HepG2 (cell line): ENCODE measurements around the gene IFNLR1. TPM values are rescaled to one million over a fixed set of nuclear protein-coding genes. Genes with fewer than 3 reads are reported as not detected.

Source experiments
- ATAC-seq: fragments of 200-7000 bp; cut with Tn5 transposase; 3 replicates; pipeline ENCODE4 v1.9.1; 2020; ENCODE audit warnings: mild to moderate bottlenecking, moderate library complexity
- BruUV-seq: library from RNA; stranded (reverse); fragments of 400-500 nt; replicated peaks from 2 replicates; lab custom pipeline; 2021; lab: Mats Ljungman, UMichigan
- CTCF ChIA-PET: fragments of 300-600 bp; formaldehyde crosslinking; extraction: SDS; loops from one replicate; lab custom pipeline; 2021; ENCODE audit warnings: low total read pairs, inconsistent platforms, low intra/inter-chr PET ratio; lab: Yijun Ruan, JAX
- POLR2A ChIA-PET: fragments of 350-600 bp; sonication (Branson Sonifier 250); formaldehyde crosslinking; loops from one replicate; lab custom pipeline; 2020; ENCODE audit warnings: antibody characterized with exemption, inconsistent platforms; lab: Yijun Ruan, JAX
- DNase-seq: peaks from one replicate; pipeline ENCODE4 v3.0.0-alpha.2; 2015; ENCODE audit warnings: low spot score
- FAIRE-seq: peaks from 3 replicates; lab custom pipeline; 2011; peaks lifted over from hg19 to GRCh38; lab: Jason Lieb, UNC
- H2AFZ ChIP-seq: one replicate; pipeline ENCODE4 v1.6.1; 2011; ENCODE audit warnings: low read length, inconsistent platforms
- H3K27ac ChIP-seq: fragments of 300-600 bp; 3 replicates; pipeline ENCODE4 v1.8.0; 2011; ENCODE audit warnings: mixed run types, mild to moderate bottlenecking, mixed read lengths, low read length, inconsistent platforms; ENCODE audit not compliant: insufficient read depth; ENCODE audit errors: extremely low read length
- H3K27me3 ChIP-seq, 2 experiments: fragments of 200-600 bp in 1 of 2; 2 replicates in 1 of 2; 3 replicates in 1 of 2; pipeline versions ENCODE4 v1.6.0 to v1.8.0; 2011; ENCODE audit warnings: low read length in 2 of 2, mild to moderate bottlenecking in 2 of 2, moderate library complexity in 2 of 2, inconsistent platforms in 1 of 2; ENCODE audit not compliant: insufficient read depth in 2 of 2, control insufficient read depth in 1 of 2
- H3K36me3 ChIP-seq, 2 experiments: fragments of 200-600 bp in 1 of 2; replicated peaks in 1 of 2; 2 replicates in 1 of 2; 3 replicates in 1 of 2; pipeline versions ENCODE4 v1.5.1 to v1.8.0; 2011; ENCODE audit warnings: low read length in 2 of 2, inconsistent platforms in 1 of 2; ENCODE audit not compliant: insufficient read depth in 2 of 2, control insufficient read depth in 1 of 2
- H3K4me1 ChIP-seq: 2 replicates; pipeline ENCODE4 v1.5.1; 2012; ENCODE audit warnings: low read length, inconsistent platforms; ENCODE audit not compliant: insufficient read depth
- H3K4me2 ChIP-seq: 2 replicates; pipeline ENCODE4 v1.6.0; 2011; ENCODE audit warnings: low read depth, low read length, inconsistent platforms
- H3K4me3 ChIP-seq, 3 experiments: fragments of 200-600 bp in 1 of 3; sonication (generic), shearing (Covaris generic) in 1 of 3; replicated peaks in 1 of 3; 2 replicates each; pipeline ENCODE4 v1.5.1; 2011 to 2016; ENCODE audit warnings: low read length in 3 of 3, inconsistent platforms in 2 of 3, low read depth in 2 of 3, mild to moderate bottlenecking in 2 of 3, control low read depth in 1 of 3, mixed read lengths in 1 of 3; ENCODE audit not compliant: insufficient read depth in 1 of 3
- H3K79me2 ChIP-seq: one replicate; pipeline ENCODE4 v1.6.1; 2011; ENCODE audit warnings: low read length, inconsistent platforms; ENCODE audit not compliant: insufficient read depth
- H3K9ac ChIP-seq: 2 replicates; pipeline ENCODE4 v1.6.0; 2011; ENCODE audit warnings: mild to moderate bottlenecking, low read depth, low read length, inconsistent platforms; ENCODE audit not compliant: insufficient read depth
- H3K9me3 ChIP-seq: 2 replicates; pipeline ENCODE4 v1.5.1; 2012; ENCODE audit warnings: mild to moderate bottlenecking, low read length
- H4K20me1 ChIP-seq: 2 replicates; pipeline ENCODE4 v1.6.0; 2011; ENCODE audit warnings: inconsistent platforms, mild to moderate bottlenecking, low read length, moderate library complexity; ENCODE audit not compliant: insufficient read depth
- ERF ChIP-seq: IDR thresholded peaks from 2 replicates; pipeline ENCODE4 v1.6.1; 2018; ENCODE audit warnings: missing biosample characterization, missing genetic modification reagents
- FOSL2 ChIP-seq: sonication (generic); formaldehyde crosslinking; IDR thresholded peaks from 2 replicates; pipeline ENCODE4 v1.4.0; 2020; ENCODE audit warnings: missing genetic modification reagents
- MBD4 ChIP-seq: IDR thresholded peaks from 2 replicates; pipeline ENCODE4 v1.6.1; 2012; ENCODE audit warnings: low read length, inconsistent platforms, borderline replicate concordance
- MIXL1 ChIP-seq: IDR thresholded peaks from 2 replicates; pipeline ENCODE4 v1.6.1; 2016
- SMAD3 ChIP-seq: sonication (generic); formaldehyde crosslinking; IDR thresholded peaks from 2 replicates; pipeline ENCODE4 v1.4.0; 2020; ENCODE audit warnings: missing genetic modification reagents
- SMARCE1 ChIP-seq: fragments of 450-650 bp; IDR thresholded peaks from 2 replicates; pipeline ENCODE4 v1.6.1; 2017; ENCODE audit warnings: borderline replicate concordance
- ZNF230 ChIP-seq: sonication (generic); formaldehyde crosslinking; IDR thresholded peaks from 2 replicates; pipeline ENCODE4 v1.4.0; 2020; ENCODE audit warnings: mild to moderate bottlenecking, missing genetic modification reagents
- ZNF251 ChIP-seq: sonication (generic); formaldehyde crosslinking; IDR thresholded peaks from 2 replicates; pipeline ENCODE4 v1.9.0; 2021; ENCODE audit warnings: mild to moderate bottlenecking, missing genetic modification reagents
- WGBS: methylation state at CpG from one replicate; pipeline ENCODE4 v1.1.6; 2017; ENCODE audit warnings: low lambda C conversion rate; 5-methylcytosine and 5-hydroxymethylcytosine counted together
- in situ Hi-C: cut with HindIII; loops from 2 replicates; pipeline ENCODE4 v1.10.0; 2017; ENCODE audit warnings: low pct_unique_long_range_greater_than_20kb; ENCODE audit not compliant: extremely low pct_ligation_motif_present
- intact Hi-C: fragments of 100-400 bp; cut with micrococcal nuclease; formaldehyde crosslinking; loops from one replicate; pipeline ENCODE4 v1.10.0; 2022; ENCODE audit not compliant: unreplicated experiment
- polyA plus RNA-seq, 8 experiments: library from polyadenylated mRNA; depleted of rRNA in 3 of 8; stranded (reverse) in 7 of 8; unstranded in 1 of 8; fragments of >200 nt; fragmentation: Illumina TruSeq in 4 of 8; extraction: Trizol in 4 of 8; gene quantifications; 2 replicates each; pipeline versions ENCODE4 v1.2.1 to v1.2.3, GENCODE V29; 2011 to 2016; ENCODE audit warnings: low read depth in 4 of 8, missing spikeins in 1 of 8, mixed read lengths in 1 of 8; ENCODE audit not compliant: insufficient read depth in 1 of 8
- total RNA-seq, 5 experiments: library from RNA; depleted of rRNA; stranded (reverse); fragments of >200 nt; fragmentation: Illumina TruSeq; extraction: Trizol; gene quantifications; 2 replicates each; pipeline ENCODE4 v1.2.3, GENCODE V29; 2016; ENCODE audit warnings: low read depth in 1 of 5
- TF ChIP-seq, protein P1 (sequence below): sonication (generic); formaldehyde crosslinking; IDR thresholded peaks from 2 replicates; pipeline ENCODE4 v1.4.0; 2020; ENCODE audit warnings: missing genetic modification reagents
- TF ChIP-seq, protein P2 (sequence below): sonication (generic); formaldehyde crosslinking; IDR thresholded peaks from 2 replicates; pipeline ENCODE4 v1.8.1; 2022; ENCODE audit warnings: mild to moderate bottlenecking, missing genetic modification reagents
- TF ChIP-seq, protein P3 (sequence below): IDR thresholded peaks from 2 replicates; pipeline ENCODE4 v1.6.1; 2012; ENCODE audit warnings: inconsistent platforms

Gene IFNLR1
- total and polyA plus RNA-seq, 2 of the 13 experiments (the other 11 are each of a cell fraction or from before 2014, with no cell fraction given), result 3.8 to 8.5 TPM

DNA sequence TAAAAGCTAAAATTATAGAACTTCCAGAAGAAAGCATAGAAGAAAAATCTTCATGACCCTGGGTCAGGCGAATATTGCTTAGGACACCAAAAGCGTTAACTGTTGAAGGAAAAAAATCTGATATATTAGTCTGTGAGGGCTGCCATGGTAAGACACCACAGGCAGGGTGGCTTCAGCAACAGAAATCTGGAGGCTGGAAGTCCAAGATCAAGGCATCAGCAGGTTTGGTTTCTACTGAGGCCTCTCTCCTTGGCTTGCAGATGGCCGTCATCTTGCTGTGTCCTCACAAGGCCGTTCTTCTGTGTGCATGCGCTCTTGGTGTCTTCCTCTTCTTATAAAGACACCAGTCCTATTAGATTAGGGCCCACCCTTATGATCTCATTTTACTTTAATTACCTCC, 14.5 kb downstream of the IFNLR1 start:
- no peaks in the 10 kb centered on the region; a peak in 1 of 5 replicates for H3K27me3 ChIP-seq
- no peak for DNase-seq
- no peak overlapping the region for H3K9ac ChIP-seq
- no peaks in the 10 kb centered on the region for H4K20me1 ChIP-seq
- no peaks in the 10 kb centered on the region for H3K9me3 ChIP-seq
- H3K4me1 ChIP-seq, result no peaks in the 10 kb centered on the region
- TF ChIP-seq SMAD3 (no peak), ZNF230 (CRISPR knock-in tag) (no peak), MIXL1 (CRISPR knock-in tag) (no peak), FOSL2 (CRISPR knock-in tag) (no peak), SMARCE1 (no peak), MBD4 (no peak), ERF (CRISPR knock-in tag) (no peak), ZNF251 (CRISPR knock-in tag) (no peak)
- TF ChIP-seq, protein P1, sequence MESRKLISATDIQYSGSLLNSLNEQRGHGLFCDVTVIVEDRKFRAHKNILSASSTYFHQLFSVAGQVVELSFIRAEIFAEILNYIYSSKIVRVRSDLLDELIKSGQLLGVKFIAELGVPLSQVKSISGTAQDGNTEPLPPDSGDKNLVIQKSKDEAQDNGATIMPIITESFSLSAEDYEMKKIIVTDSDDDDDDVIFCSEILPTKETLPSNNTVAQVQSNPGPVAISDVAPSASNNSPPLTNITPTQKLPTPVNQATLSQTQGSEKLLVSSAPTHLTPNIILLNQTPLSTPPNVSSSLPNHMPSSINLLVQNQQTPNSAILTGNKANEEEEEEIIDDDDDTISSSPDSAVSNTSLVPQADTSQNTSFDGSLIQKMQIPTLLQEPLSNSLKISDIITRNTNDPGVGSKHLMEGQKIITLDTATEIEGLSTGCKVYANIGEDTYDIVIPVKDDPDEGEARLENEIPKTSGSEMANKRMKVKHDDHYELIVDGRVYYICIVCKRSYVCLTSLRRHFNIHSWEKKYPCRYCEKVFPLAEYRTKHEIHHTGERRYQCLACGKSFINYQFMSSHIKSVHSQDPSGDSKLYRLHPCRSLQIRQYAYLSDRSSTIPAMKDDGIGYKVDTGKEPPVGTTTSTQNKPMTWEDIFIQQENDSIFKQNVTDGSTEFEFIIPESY (CRISPR knock-in tag), result no peak
- TF ChIP-seq, protein P2, sequence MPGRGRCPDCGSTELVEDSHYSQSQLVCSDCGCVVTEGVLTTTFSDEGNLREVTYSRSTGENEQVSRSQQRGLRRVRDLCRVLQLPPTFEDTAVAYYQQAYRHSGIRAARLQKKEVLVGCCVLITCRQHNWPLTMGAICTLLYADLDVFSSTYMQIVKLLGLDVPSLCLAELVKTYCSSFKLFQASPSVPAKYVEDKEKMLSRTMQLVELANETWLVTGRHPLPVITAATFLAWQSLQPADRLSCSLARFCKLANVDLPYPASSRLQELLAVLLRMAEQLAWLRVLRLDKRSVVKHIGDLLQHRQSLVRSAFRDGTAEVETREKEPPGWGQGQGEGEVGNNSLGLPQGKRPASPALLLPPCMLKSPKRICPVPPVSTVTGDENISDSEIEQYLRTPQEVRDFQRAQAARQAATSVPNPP, result no peak
- TF ChIP-seq, protein P3, sequence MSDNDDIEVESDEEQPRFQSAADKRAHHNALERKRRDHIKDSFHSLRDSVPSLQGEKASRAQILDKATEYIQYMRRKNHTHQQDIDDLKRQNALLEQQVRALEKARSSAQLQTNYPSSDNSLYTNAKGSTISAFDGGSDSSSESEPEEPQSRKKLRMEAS, result no peak
- peaks cover 3% of the 10 kb centered on the region for H3K79me2 ChIP-seq
- in situ Hi-C loops (no loop called here), intact Hi-C loops (no loop called here)
- CTCF ChIA-PET, result no interaction called here
- WGBS, result 99% methylated on average over 5 of the region's 5 CpGs
- ATAC-seq, result no peak
- no peak overlapping the region for H3K27ac ChIP-seq
- no peak overlapping the region for H3K4me2 ChIP-seq
- FAIRE-seq, result no peak
- H2AFZ ChIP-seq, result no peak overlapping the region
- BruUV-seq, result no TSS peak
- H3K4me3 ChIP-seq, result no peak overlapping the region
- H3K36me3 ChIP-seq, result peaks cover 1 to 14% of the 10 kb centered on the region in 2 experiments; a peak in 2 of 5 replicates
- POLR2A ChIA-PET, result no interaction called here
